ENCODE results near the gene OTULIN.

The OTULIN gene

GRCh38 chr5:14721990-14722656 is 57.6 kb downstream of the OTULIN start:
- DNase-seq (ENCODE audit: extremely low read depth, insufficient read length) = no peak
- H3K36me3 ChIP-seq (ENCODE audit: control insufficient read depth, insufficient read depth, low read length) = no peaks in the 10 kb centered on the region
- H3K4me3 ChIP-seq (replicated peaks; ENCODE audit: low read depth, low read length) = no peak overlapping the region
- no peak for TF ChIP-seq CTCF (IDR thresholded peaks at IDR 0.05; ENCODE audit: insufficient read depth, low read length, poor library complexity, severe bottlenecking)
- H3K27me3 ChIP-seq (replicated peaks; ENCODE audit: control insufficient read depth, insufficient read depth, low read length) = no peaks in the 10 kb centered on the region

GRCh38 chr5:14722923-14723322 is 58.4 kb downstream of the OTULIN start:
- no peaks in the 10 kb centered on the region for H3K36me3 ChIP-seq (ENCODE audit: control insufficient read depth, insufficient read depth, low read length)
- DNase-seq (ENCODE audit: extremely low read depth, insufficient read length) = no peak
- TF ChIP-seq CTCF (IDR thresholded peaks at IDR 0.05; ENCODE audit: insufficient read depth, low read length, poor library complexity, severe bottlenecking) = no peak
- no peak overlapping the region for H3K4me3 ChIP-seq (replicated peaks; ENCODE audit: low read depth, low read length)
- H3K27me3 ChIP-seq (replicated peaks; ENCODE audit: control insufficient read depth, insufficient read depth, low read length) = no peaks in the 10 kb centered on the region

GRCh38 chr5:14723701-14724132 is 59.2 kb downstream of the OTULIN start:
- Histone ChIP-seq H3K27me3 (replicated peaks; ENCODE audit: control insufficient read depth, insufficient read depth, low read length) (no peaks in the 10 kb centered on the region), H3K4me3 (replicated peaks; ENCODE audit: low read depth, low read length) (no peak overlapping the region), H3K36me3 (ENCODE audit: control insufficient read depth, insufficient read depth, low read length) (no peaks in the 10 kb centered on the region)
- no peak for TF ChIP-seq CTCF (IDR thresholded peaks at IDR 0.05; ENCODE audit: insufficient read depth, low read length, poor library complexity, severe bottlenecking)
- no peak for DNase-seq (ENCODE audit: extremely low read depth, insufficient read length)

GRCh38 chr5:14724633-14725032 is 60.1 kb downstream of the OTULIN start:
- no peak for TF ChIP-seq CTCF (IDR thresholded peaks at IDR 0.05; ENCODE audit: insufficient read depth, low read length, poor library complexity, severe bottlenecking)
- H3K4me3 ChIP-seq (replicated peaks; ENCODE audit: low read depth, low read length) = no peak overlapping the region
- no peaks in the 10 kb centered on the region for H3K36me3 ChIP-seq (ENCODE audit: control insufficient read depth, insufficient read depth, low read length)
- no peak for DNase-seq (ENCODE audit: extremely low read depth, insufficient read length)
- no peaks in the 10 kb centered on the region for H3K27me3 ChIP-seq (replicated peaks; ENCODE audit: control insufficient read depth, insufficient read depth, low read length)

GRCh38 chr5:14726066-14726838 is 61.7 kb downstream of the OTULIN start:
- H3K4me3 ChIP-seq (replicated peaks; ENCODE audit: low read depth, low read length) = no peak overlapping the region
- no peaks in the 10 kb centered on the region for H3K27me3 ChIP-seq (replicated peaks; ENCODE audit: control insufficient read depth, insufficient read depth, low read length)
- DNase-seq (ENCODE audit: extremely low read depth, insufficient read length) = no peak
- no peaks in the 10 kb centered on the region for H3K36me3 ChIP-seq (ENCODE audit: control insufficient read depth, insufficient read depth, low read length)
- no peak for TF ChIP-seq CTCF (IDR thresholded peaks at IDR 0.05; ENCODE audit: insufficient read depth, low read length, poor library complexity, severe bottlenecking)
